Forelimb muscle (tissue), 1 donor: ENCODE results near the gene NUAK1. TPM values are rescaled to one million over a fixed set of nuclear protein-coding genes. Genes with fewer than 3 reads are reported as not detected.
"Not testable (repeated sequence)": the region's sequence is repeated elsewhere in the genome, so short reads cannot be mapped to it uniquely, and the experiment has no call there.

Experiments used
- DNase-seq: peaks from one replicate; pipeline ENCODE4 v3.0.0-alpha.2; 2013; ENCODE audit warnings: low read depth
- polyA plus RNA-seq: library from polyadenylated mRNA; unstranded; fragments of 120-200 nt; gene quantifications from one replicate; pipeline ENCODE4 v1.2.1, GENCODE V29; 2013; ENCODE audit not compliant: insufficient read length

The NUAK1 gene
- polyA plus RNA-seq, 1 donor, result 9.6 TPM

GRCh38 chr12:106147956-106148355 lies 9.2 kb upstream of the NUAK1 start:
- no peak for DNase-seq

DNA sequence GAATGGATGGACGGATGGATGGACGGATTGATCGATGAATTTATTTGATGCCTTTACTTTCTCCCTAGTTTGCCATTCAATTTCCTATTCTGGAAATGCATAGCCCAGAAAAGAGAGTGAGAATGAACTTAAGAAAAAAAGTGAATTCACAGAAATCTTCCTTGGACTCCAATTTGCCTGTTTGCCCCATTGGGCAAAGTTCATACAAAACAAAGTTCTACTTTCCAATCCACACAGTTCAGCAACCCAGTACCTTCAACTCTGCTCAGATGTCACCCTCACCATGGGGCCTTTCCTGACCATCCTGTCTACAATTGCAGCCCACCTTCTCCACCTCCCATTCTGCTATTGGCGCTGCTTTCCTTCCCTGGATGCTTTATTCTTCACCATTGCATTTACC lies 8.2 kb upstream of the NUAK1 start:
- DNase-seq, result no peak

GRCh38 chr12:106145539-106146447 lies 7.0 kb upstream of the NUAK1 start:
- DNase-seq, result no peak

DNA sequence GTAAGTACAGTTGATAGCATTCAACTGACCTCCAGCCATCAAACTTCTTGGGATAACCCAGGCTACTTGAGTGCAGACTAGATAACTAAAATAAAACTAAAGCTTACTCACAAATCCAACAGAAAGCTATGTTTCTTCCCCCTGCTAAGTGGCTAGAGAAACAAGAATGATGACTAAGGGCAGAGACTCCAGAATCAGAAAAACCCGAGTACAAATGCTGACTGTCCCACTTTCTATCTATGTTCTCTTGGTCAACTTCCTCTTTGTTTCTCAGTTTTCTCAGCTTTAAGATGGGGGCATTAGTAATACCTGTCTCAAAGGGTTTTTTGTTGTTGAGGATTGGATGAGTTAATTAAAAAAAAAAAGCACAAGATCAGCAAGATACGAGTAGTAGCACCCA lies 6.1 kb upstream of the NUAK1 start:
- DNase-seq, result no peak

DNA sequence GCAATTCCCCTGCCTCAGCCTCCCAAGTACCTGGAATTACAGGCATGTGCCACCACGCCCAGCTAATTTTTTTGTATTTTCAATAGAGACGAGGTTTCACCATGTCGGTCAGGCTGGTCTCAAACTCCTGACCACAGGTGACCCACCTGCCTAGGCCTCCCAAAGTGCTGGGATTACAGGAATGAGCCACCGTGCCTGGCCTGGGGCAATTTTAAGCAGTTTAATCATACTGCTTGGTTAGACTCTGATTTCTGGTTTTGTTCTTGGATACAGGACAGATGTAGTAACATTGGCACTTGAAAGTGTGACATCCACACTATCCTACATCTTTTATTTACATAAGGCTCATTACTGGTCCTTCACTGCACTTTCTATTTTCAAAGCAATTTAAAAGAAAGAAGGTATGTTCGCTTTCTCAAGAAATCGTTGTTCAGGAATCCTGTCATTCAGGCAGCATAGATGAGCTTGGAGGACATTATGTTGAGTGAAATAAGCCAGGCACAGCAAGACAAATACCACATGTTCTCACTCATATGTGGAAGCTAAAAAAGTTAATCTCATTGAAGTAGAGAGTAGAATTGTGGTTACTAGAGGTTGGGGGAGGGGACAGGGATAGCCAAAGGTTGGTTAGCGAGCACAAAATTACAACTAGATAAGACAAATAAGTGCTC lies 4.0 kb upstream of the NUAK1 start:
- DNase-seq, result no peak

GRCh38 chr12:106141920-106142319 lies 3.2 kb upstream of the NUAK1 start:
- DNase-seq, result not testable (repeated sequence)

GRCh38 chr12:106141452-106141851 lies 2.7 kb upstream of the NUAK1 start:
- no peak for DNase-seq

- no peak for DNase-seq
Observed at GRCh38 chr12:106141003-106141402, 2.2 kb upstream of the NUAK1 start.

GRCh38 chr12:106140223-106140986 lies 1.7 kb upstream of the NUAK1 start:
- DNase-seq, result no peak

DNA sequence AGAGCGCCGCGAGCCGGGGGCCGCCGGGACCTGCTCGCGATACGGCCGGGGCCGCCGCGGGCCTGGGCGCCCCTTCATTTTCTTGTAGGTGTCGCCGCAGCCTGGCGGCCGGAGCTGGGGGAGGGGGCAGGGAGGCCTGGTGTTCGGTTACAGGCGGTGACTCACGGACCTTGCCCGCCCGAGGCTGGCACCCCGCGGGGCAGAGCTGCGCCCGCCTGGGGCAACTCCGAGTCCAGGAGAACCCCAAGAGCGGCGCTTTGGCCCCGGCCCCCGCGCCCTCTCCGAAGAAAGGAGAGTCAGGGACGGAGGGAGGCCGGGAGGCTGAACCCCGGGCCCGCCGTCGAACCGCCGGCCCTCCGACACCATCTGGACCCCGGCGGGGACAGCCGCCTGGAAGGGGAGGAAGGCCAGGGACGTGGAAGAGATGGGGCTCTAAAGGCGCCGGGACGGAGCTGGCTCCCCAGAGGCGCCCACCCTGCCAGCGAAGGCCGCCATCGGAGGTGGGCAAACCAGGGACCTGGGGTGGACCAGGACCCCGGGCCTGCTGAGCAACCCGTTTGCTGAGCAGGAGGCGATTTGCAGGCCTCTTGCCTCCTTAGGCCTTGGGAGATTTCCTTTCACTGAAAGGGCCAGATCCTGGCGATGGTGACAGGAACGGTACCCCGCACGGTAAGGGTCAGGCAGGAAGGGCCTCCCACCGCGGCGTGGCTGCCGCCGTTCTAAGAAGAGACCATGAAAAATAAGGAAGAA lies 843 bp upstream of the NUAK1 start:
- DNase-seq, result no peak

DNA sequence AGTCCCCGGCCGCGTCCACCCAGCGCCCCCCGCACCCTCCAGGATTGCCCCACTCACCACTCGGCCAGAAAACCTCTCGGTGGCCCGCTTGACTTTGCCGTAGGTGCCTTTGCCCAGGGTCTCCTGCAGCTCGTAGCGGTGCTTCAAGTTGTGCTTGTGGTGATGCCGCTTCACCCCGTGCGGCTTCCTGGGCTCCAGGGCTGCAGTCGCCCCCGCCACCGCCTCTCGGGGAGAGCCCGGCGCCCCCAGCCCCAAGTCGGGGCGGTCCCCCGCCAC lies 459 bp downstream of the NUAK1 start:
- DNase-seq, result no peak

DNA sequence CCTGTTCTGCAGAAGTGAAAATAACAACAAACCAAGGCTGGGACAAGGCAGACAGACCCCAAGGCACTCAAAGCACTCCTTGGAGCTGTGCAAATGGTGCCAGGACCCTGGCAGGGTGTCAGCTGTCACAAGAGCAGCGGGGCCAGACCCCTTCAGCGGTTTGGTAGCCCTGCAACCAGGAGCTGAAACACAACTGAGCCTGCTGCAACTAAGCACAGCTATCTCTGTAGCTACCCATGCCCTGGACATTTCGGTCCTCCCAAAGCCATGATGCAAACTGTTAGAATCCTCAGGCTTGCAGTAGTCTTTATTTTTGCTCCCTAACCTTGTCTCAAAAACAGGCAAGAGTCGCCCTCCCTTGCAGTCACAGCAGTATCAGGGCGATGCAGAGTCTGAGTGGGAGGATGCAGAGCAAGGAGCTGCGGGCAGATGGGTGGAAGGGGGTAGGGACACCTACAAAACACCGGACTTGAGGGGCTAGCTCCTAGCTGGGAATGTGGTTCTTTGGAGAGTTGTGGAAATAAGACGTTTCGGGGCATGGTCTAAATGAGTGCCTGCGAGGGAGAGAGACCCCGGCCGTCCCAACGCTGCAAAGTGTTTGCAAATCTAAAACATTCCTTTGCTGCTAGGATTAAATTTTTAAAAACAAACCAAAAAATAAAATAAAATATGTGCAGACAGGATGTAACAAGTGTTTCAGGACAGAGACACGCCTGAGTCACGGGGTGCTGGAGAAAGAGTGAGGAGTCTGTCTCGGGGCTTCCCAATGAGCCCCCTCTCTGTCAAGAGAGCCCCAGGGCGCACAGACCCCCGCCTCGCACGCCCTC lies 1.0 kb downstream of the NUAK1 start:
- DNase-seq, result no peak

GRCh38 chr12:106136263-106136662 lies 2.5 kb downstream of the NUAK1 start:
- no peak for DNase-seq

DNA sequence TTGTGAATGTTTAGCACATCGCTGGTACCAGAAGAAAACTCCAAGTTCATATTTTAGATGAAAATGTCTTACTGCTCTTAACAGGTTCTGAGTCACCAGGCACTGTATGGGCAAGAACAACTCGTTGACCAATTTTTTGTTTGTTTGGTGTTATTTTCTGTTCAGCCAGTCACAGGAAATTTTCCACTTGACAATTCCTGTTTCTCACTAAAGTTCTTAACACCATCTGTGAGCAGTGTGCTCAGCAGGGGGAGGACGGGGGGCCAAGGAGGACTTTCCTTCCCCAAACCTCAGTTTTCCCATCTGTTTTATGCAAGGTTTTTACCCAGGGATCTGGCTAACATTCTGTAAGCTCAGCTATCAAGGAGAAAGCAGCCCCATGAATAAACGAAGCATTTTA lies 3.0 kb downstream of the NUAK1 start:
- DNase-seq, result no peak

DNA sequence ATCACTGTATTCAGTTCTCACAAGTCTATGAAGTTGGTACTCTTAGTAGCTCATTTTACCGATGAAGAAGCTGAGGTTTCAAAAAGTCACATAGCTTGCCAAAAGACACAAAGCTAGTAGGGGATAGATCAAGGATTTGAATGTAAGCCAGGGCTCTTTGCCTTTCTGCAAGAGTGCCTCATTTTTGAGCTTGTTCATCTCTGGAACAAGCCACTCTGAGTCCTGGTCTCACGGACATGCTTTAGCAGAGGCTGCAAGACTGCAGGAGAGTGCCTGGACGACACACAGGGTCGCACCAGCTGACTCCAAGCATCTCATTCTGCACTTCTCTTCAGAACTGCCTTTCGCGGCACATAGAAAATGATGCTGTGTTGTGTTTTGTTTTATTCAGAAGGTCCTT lies 3.7 kb downstream of the NUAK1 start:
- no peak for DNase-seq

- no peak for DNase-seq
Observed at GRCh38 chr12:106134294-106134949, 4.3 kb downstream of the NUAK1 start.

- DNase-seq, result no peak
Observed at GRCh38 chr12:106133136-106134087, 5.3 kb downstream of the NUAK1 start.

- no peak for DNase-seq
Observed at GRCh38 chr12:106132175-106133135, 6.3 kb downstream of the NUAK1 start.
